VCaP (cell line): ENCODE data around the gene SYNGR1.

Experiments
- H3K27ac ChIP-seq: fragments of 450-650 bp; 2 replicates; pipeline ENCODE4 v1.5.1; 2017
- CTCF ChIP-seq: fragments of 450-650 bp; conservative IDR thresholded peaks from 2 replicates; pipeline ENCODE4 v1.5.1; 2017; ENCODE audit warnings: mild to moderate bottlenecking, moderate library complexity

Gene SYNGR1

GRCh38 chr22:39417641-39418040 lies 67.8 kb downstream of the SYNGR1 start:
- no peak overlapping the region for H3K27ac ChIP-seq
- no peak for TF ChIP-seq CTCF

GRCh38 chr22:39418696-39419095 lies 68.9 kb downstream of the SYNGR1 start:
- no peak for TF ChIP-seq CTCF
- no peak overlapping the region for H3K27ac ChIP-seq

GRCh38 chr22:39419096-39419495 lies 69.3 kb downstream of the SYNGR1 start:
- H3K27ac ChIP-seq, result no peak overlapping the region
- TF ChIP-seq CTCF, result no peak

- TF ChIP-seq CTCF, result no peak
- no peak overlapping the region for H3K27ac ChIP-seq
These were observed 70.1 kb downstream of the SYNGR1 start for GRCh38 chr22:39419911-39420310.

- TF ChIP-seq CTCF, result no peak
- H3K27ac ChIP-seq, result no peak overlapping the region
These were observed 71.9 kb downstream of the SYNGR1 start for GRCh38 chr22:39421691-39422090.

- no peak for TF ChIP-seq CTCF
- no peak overlapping the region for H3K27ac ChIP-seq
These were observed 72.3 kb downstream of the SYNGR1 start for GRCh38 chr22:39422101-39422500.

GRCh38 chr22:39422721-39423120 lies 72.9 kb downstream of the SYNGR1 start:
- H3K27ac ChIP-seq, result no peak overlapping the region

More at GRCh38 chr22:39422721-39423120, 72.9 kb downstream of the SYNGR1 start:
- TF ChIP-seq CTCF, result no peak
